ENCODE results near the gene TEX14.

GRCh38 chr17:58699771-58700170, 7.9 kb upstream of the TEX14 start:
- TF ChIP-seq CTCF (IDR thresholded peaks at IDR 0.05) (no peak), POLR2A (IDR thresholded peaks at IDR 0.05) (no peak), EP300 (IDR thresholded peaks at IDR 0.05; ENCODE audit: low read depth) (no peak)

Data from transverse colon (tissue), 3 donors.